Keratinocyte (primary cell): Measurements from ENCODE around the gene LOXHD1.

Source experiments
- EZH2 ChIP-seq: IDR thresholded peaks from one replicate; pipeline ENCODE4 v1.6.1; 2012; ENCODE audit warnings: inconsistent platforms, mild to moderate bottlenecking, low read length, moderate library complexity
- TF ChIP-seq, protein P1 (sequence below), 3 experiments: IDR thresholded peaks in 1 of 3; conservative IDR thresholded peaks in 1 of 3; optimal IDR thresholded peaks in 1 of 3; 2 replicates in 2 of 3; 3 replicates in 1 of 3; pipeline versions ENCODE3 to v1.5.1; 2011; ENCODE audit warnings: low read length in 3 of 3, mild to moderate bottlenecking in 3 of 3, moderate library complexity in 2 of 3, control low read depth in 1 of 3, inconsistent platforms in 1 of 3; ENCODE audit not compliant: insufficient read depth in 2 of 3; ENCODE audit errors: extremely low read depth in 1 of 3

DNA sequence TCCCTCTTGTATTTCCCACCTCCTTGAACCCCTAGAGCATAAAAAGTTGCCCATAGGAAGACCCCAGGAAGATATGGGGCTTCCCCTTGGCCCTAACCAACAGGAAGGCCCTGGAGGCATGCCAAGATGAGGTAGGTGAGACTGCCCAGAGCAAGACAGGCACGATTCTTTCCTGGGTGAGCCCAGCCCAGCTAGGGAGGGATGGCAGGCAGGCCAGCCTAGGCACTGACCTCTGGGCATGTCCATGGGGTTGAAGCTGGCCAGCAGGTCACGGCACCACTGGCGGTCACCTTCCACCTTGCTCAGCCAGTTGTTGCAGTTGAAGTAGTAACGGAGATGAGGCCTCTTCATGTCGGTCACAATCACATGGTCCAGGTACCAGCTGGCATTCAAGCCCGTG, 17.6 kb downstream of the LOXHD1 start:
- TF ChIP-seq, protein P1, sequence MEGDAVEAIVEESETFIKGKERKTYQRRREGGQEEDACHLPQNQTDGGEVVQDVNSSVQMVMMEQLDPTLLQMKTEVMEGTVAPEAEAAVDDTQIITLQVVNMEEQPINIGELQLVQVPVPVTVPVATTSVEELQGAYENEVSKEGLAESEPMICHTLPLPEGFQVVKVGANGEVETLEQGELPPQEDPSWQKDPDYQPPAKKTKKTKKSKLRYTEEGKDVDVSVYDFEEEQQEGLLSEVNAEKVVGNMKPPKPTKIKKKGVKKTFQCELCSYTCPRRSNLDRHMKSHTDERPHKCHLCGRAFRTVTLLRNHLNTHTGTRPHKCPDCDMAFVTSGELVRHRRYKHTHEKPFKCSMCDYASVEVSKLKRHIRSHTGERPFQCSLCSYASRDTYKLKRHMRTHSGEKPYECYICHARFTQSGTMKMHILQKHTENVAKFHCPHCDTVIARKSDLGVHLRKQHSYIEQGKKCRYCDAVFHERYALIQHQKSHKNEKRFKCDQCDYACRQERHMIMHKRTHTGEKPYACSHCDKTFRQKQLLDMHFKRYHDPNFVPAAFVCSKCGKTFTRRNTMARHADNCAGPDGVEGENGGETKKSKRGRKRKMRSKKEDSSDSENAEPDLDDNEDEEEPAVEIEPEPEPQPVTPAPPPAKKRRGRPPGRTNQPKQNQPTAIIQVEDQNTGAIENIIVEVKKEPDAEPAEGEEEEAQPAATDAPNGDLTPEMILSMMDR (optimal IDR thresholded peaks at IDR 0.05 in 1 of 3, IDR thresholded peaks at IDR 0.05 in 1 of 3, conservative IDR thresholded peaks at IDR 0.05 in 1 of 3; ENCODE audit: extremely low read depth in 1 of 3, insufficient read depth in 2 of 3, low read length in 3 of 3) = no peak
- TF ChIP-seq EZH2 = no peak
